ENCODE measurements around the gene SBF2. TPM values are rescaled to one million over a fixed set of nuclear protein-coding genes. Genes with fewer than 3 reads are reported as not detected.

The SBF2 gene
- total and polyA plus RNA-seq, 9 of the 15 experiments (the other 6 are each of a cell fraction or from before 2014, with no cell fraction given), result 0.80 to 9.5 (median 5.0) TPM

DNA sequence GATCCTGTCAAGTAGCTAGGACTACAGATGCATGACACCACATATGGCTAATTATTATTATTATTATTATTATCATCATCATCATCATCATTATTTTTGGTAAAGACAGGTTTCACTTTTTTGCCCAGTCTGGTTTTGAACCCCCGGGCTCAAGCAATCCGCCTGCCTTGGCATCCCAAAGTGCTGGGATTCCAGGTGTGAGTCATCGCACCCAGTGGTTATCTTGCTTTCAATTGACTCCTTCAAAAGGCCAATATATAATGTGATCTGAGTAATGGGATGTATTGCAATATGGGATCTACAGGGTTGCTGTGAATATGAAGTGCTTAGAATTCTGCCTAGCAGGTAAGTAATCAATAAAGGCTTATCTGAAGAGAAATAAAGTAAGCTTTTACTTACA lies 221.2 kb downstream of the SBF2 start:
- WGBS (ENCODE audit: insufficient coverage, low coverage, missing lambda C conversion rate), result 11% methylated on average over 3 of the region's 3 CpGs

DNA sequence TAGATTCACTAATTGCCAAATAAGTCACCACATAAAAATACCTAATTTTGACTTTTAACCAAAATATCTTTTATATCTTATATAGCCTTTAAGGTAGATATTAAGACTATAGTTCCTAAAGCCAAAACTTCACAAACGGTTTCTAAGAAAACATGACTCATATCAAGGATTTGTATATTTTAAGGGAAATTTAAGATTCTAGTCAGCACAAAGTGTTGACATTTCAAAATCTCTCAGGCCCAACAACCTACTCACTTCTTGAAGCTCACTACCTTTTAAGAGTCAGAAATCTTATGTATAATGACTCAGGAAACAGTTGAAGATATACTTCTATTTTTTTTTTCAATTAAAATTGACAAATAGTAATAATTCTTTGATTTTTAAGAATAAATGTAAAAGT lies 221.9 kb downstream of the SBF2 start:
- ChIA-PET CTCF (ENCODE audit: low intra/inter-chr PET ratio) (no interaction called here), POLR2A (no interaction called here)
- intact Hi-C loops (cut with micrococcal nuclease) (no loop called here), in situ Hi-C loops (cut with MboI) (no loop called here)
- no peak overlapping the region for H3K4me2 ChIP-seq (ENCODE audit: insufficient read depth, low read length)
- no TSS peak for BruUV-seq (replicated peaks)
- no peaks in the 10 kb centered on the region for H3K9me1 ChIP-seq (ENCODE audit: control insufficient read depth, insufficient read depth, low read length)
- no peak overlapping the region for H2AFZ ChIP-seq (ENCODE audit: low read depth, low read length)
- H3K36me3 ChIP-seq (ENCODE audit: control insufficient read depth, insufficient read depth, low read length), result no peaks in the 10 kb centered on the region
- no peaks in the 10 kb centered on the region for H3K79me2 ChIP-seq (ENCODE audit: control insufficient read depth, insufficient read depth, low read length)
- H4K20me1 ChIP-seq (replicated peaks; ENCODE audit: control insufficient read depth, insufficient read depth, low read length), result 0 out of 2 replicates have a peak, but pooled peaks cover 3% of the 10 kb centered on the region
- ATAC-seq, result no peak
- WGBS (ENCODE audit: insufficient coverage, low coverage, missing lambda C conversion rate), result 3% methylated on average over 1 of the region's 1 CpG
- no peak for DNase-seq (ENCODE audit: extremely low read depth in 1 of 4, low spot score in 3 of 4)
- H3K9ac ChIP-seq (ENCODE audit: insufficient read depth in 1 of 2, low read depth in 2 of 2, low read length in 2 of 2), result no peak overlapping the region
- no peaks in the 10 kb centered on the region for H3K9me3 ChIP-seq (replicated peaks; ENCODE audit: control insufficient read depth, insufficient read depth, low read depth, low read length)
- H3K27ac ChIP-seq (ENCODE audit: extremely low read depth, low read depth, low read length), result no peak overlapping the region
- no peaks in the 10 kb centered on the region for H3K4me1 ChIP-seq (replicated peaks in 1 of 2; ENCODE audit: control insufficient read depth in 2 of 2, insufficient read depth in 2 of 2, low read length in 2 of 2)
- no peak for FAIRE-seq
- no peaks in the 10 kb centered on the region for H3K27me3 ChIP-seq (ENCODE audit: control insufficient read depth in 2 of 2, insufficient read depth in 2 of 2, low read length in 2 of 2)
- no peak overlapping the region for H3K4me3 ChIP-seq
- TF ChIP-seq, protein P1, sequence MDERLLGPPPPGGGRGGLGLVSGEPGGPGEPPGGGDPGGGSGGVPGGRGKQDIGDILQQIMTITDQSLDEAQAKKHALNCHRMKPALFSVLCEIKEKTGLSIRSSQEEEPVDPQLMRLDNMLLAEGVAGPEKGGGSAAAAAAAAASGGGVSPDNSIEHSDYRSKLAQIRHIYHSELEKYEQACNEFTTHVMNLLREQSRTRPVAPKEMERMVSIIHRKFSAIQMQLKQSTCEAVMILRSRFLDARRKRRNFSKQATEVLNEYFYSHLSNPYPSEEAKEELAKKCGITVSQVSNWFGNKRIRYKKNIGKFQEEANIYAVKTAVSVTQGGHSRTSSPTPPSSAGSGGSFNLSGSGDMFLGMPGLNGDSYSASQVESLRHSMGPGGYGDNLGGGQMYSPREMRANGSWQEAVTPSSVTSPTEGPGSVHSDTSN (CRISPR knock-in tag; IDR thresholded peaks at IDR 0.05; ENCODE audit: low read depth), result no peak
- TF ChIP-seq, protein P1 (tag; conservative IDR thresholded peaks at IDR 0.05; ENCODE audit: low read depth), result no peak
- TF ChIP-seq ZNF707 (CRISPR knock-in tag; conservative IDR thresholded peaks at IDR 0.05) (no peak), RBBP5 (IDR thresholded peaks at IDR 0.05; ENCODE audit: borderline replicate concordance, insufficient read depth, low read length, poor library complexity, severe bottlenecking) (no peak), ZNF23 (CRISPR knock-in tag; IDR thresholded peaks at IDR 0.05) (no peak), NR2F6 (CRISPR knock-in tag; IDR thresholded peaks at IDR 0.05) (no peak), HDAC1 (IDR thresholded peaks at IDR 0.05) (no peak), MLLT1 (IDR thresholded peaks at IDR 0.05) (no peak), ZC3H8 (IDR thresholded peaks at IDR 0.05) (no peak)

More for the DNA sequence above, 221.2 kb downstream of the SBF2 start:
- CTCF ChIA-PET (ENCODE audit: low intra/inter-chr PET ratio), result no interaction called here
- TF ChIP-seq HNRNPLL (IDR thresholded peaks at IDR 0.05; ENCODE audit: low read depth, low read length, poor library complexity, severe bottlenecking), result no peak
- no peak for TF ChIP-seq RUNX1 (IDR thresholded peaks at IDR 0.05; ENCODE audit: low read depth)
- no peak for TF ChIP-seq BACH1 (tag; IDR thresholded peaks at IDR 0.05)
- TF ChIP-seq ZNF717 (CRISPR knock-in tag; IDR thresholded peaks at IDR 0.05), result no peak
- no peak for TF ChIP-seq SLC30A9 (CRISPR knock-in tag; IDR thresholded peaks at IDR 0.05)
- no peak for TF ChIP-seq KDM4B (IDR thresholded peaks at IDR 0.05; ENCODE audit: borderline replicate concordance in 2 of 2, low read depth in 1 of 2)
- no peak for TF ChIP-seq ZNF143 (CRISPR knock-in tag; IDR thresholded peaks at IDR 0.05)
- TF ChIP-seq KLF1 (tag; IDR thresholded peaks at IDR 0.05), result no peak
- no peak for TF ChIP-seq RCOR1 (IDR thresholded peaks at IDR 0.05; ENCODE audit: borderline replicate concordance in 1 of 2, low read depth in 2 of 2, low read length in 2 of 2)
- TF ChIP-seq ZBED1 (IDR thresholded peaks at IDR 0.05), result no peak
- in situ Hi-C loops (cut with MboI) (no loop called here), intact Hi-C loops (cut with micrococcal nuclease) (no loop called here)
- H3K9me1 ChIP-seq (ENCODE audit: control insufficient read depth, insufficient read depth, low read length), result no peaks in the 10 kb centered on the region
- no peaks in the 10 kb centered on the region for H3K79me2 ChIP-seq (ENCODE audit: control insufficient read depth, insufficient read depth, low read length)
- no peak overlapping the region for H3K27ac ChIP-seq (ENCODE audit: extremely low read depth, low read depth, low read length)
- H3K9me3 ChIP-seq (replicated peaks; ENCODE audit: control insufficient read depth, insufficient read depth, low read depth, low read length), result no peaks in the 10 kb centered on the region
- no peak overlapping the region for H3K4me2 ChIP-seq (ENCODE audit: insufficient read depth, low read length)
- H2AFZ ChIP-seq (ENCODE audit: low read depth, low read length), result no peak overlapping the region
- FAIRE-seq (no peak), DNase-seq (ENCODE audit: extremely low read depth in 1 of 4, low spot score in 3 of 4) (no peak), ATAC-seq (no peak)
- H3K9ac ChIP-seq (ENCODE audit: insufficient read depth in 1 of 2, low read depth in 2 of 2, low read length in 2 of 2), result no peak overlapping the region
- H3K4me3 ChIP-seq, result no peak overlapping the region
- H4K20me1 ChIP-seq (replicated peaks; ENCODE audit: control insufficient read depth, insufficient read depth, low read length), result 0 out of 2 replicates have a peak, but pooled peaks cover 3% of the 10 kb centered on the region
- no peaks in the 10 kb centered on the region for H3K4me1 ChIP-seq (replicated peaks in 1 of 2; ENCODE audit: control insufficient read depth in 2 of 2, insufficient read depth in 2 of 2, low read length in 2 of 2)
- no peaks in the 10 kb centered on the region for H3K36me3 ChIP-seq (ENCODE audit: control insufficient read depth, insufficient read depth, low read length)
- no peaks in the 10 kb centered on the region for H3K27me3 ChIP-seq (ENCODE audit: control insufficient read depth in 2 of 2, insufficient read depth in 2 of 2, low read length in 2 of 2)
- no TSS peak for BruUV-seq (replicated peaks)
- POLR2A ChIA-PET, result no interaction called here
